ENCODE measurements around the gene YY1AP1. TPM values are rescaled to one million over a fixed set of nuclear protein-coding genes. Genes with fewer than 3 reads are reported as not detected.
A peak's percentile ranks its signal among the peaks of the same experiment; 100 is the strongest.
"Not testable (repeated sequence)": the region's sequence is repeated elsewhere in the genome, so short reads cannot be mapped to it uniquely, and the experiment has no call there.

The YY1AP1 gene
- total RNA-seq, 1 experiment from 2014 or later, result 88.5 TPM

DNA sequence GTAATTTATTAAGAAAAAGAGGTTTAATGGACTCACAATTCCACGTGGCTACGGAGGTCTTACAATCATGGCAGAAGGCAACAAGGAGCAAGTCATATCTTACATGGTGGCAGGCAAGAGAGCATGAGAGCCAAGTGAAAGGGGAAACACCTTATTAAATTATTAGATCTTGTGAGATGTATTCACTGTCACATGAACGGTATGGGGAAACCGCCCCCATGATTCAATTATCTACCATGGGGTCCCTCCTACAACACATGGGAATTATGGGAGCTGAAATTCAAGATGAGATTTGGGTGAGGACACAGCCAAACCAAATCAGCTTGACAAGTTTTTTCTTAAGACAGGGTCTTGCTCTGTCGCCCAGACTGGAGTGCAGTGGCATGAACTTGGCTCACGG is 14.6 kb upstream of the YY1AP1 start:
- DNase-seq (ENCODE audit: unreplicated experiment), result no peak
- ChIA-PET CTCF (no interaction called here), POLR2A (no interaction called here)
- BruUV-seq (replicated peaks), result no TSS peak
- Mint-ChIP-seq H3K36me3 (ENCODE audit: insufficient read depth, unreplicated experiment) (peaks cover 19% of the 10 kb centered on the region), H3K27ac (ENCODE audit: low read depth, unreplicated experiment) (no peak overlapping the region), H3K4me3 (ENCODE audit: unreplicated experiment) (no peak overlapping the region), H3K27me3 (ENCODE audit: insufficient read depth, unreplicated experiment) (no peaks in the 10 kb centered on the region), H3K4me1 (ENCODE audit: insufficient read depth, unreplicated experiment) (peaks cover 26% of the 10 kb centered on the region), H3K9me3 (ENCODE audit: unreplicated experiment) (peaks cover 5% of the 10 kb centered on the region)
- TF ChIP-seq, protein P1, sequence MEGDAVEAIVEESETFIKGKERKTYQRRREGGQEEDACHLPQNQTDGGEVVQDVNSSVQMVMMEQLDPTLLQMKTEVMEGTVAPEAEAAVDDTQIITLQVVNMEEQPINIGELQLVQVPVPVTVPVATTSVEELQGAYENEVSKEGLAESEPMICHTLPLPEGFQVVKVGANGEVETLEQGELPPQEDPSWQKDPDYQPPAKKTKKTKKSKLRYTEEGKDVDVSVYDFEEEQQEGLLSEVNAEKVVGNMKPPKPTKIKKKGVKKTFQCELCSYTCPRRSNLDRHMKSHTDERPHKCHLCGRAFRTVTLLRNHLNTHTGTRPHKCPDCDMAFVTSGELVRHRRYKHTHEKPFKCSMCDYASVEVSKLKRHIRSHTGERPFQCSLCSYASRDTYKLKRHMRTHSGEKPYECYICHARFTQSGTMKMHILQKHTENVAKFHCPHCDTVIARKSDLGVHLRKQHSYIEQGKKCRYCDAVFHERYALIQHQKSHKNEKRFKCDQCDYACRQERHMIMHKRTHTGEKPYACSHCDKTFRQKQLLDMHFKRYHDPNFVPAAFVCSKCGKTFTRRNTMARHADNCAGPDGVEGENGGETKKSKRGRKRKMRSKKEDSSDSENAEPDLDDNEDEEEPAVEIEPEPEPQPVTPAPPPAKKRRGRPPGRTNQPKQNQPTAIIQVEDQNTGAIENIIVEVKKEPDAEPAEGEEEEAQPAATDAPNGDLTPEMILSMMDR (IDR thresholded peaks at IDR 0.05; ENCODE audit: unreplicated experiment), result no peak
- intact Hi-C loops (cut with micrococcal nuclease), result no loop called here

DNA sequence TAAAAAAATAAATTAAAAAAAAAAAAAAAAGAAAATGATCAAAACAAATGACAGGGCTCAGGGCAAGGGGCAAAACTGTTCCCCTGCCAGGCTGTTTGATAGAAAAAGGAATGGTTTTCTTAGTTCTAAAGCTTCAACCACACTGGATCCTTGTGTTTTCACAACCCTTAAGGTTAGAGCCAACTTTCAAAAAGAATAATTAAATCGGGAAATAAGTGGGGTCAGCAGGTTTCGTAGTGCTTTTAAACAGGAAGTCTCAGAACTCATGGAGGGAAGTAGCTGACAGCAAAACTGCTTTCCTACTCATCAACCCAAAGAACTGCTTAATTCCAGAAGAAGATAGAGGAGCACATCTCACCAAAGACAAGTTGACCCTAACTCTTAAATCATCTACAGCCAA is 13.1 kb upstream of the YY1AP1 start:
- BruUV-seq (replicated peaks); H3K27ac Mint-ChIP-seq (ENCODE audit: low read depth, unreplicated experiment); H3K9me3 Mint-ChIP-seq (ENCODE audit: unreplicated experiment); POLR2A ChIA-PET; intact Hi-C loops (cut with micrococcal nuclease); H3K27me3 Mint-ChIP-seq (ENCODE audit: insufficient read depth, unreplicated experiment); DNase-seq (ENCODE audit: unreplicated experiment); CTCF ChIA-PET; H3K4me3 Mint-ChIP-seq (ENCODE audit: unreplicated experiment): not testable (repeated sequence)
- peaks cover 11% of the 10 kb centered on the region for H3K36me3 Mint-ChIP-seq (ENCODE audit: insufficient read depth, unreplicated experiment)
- peaks cover 37% of the 10 kb centered on the region for H3K4me1 Mint-ChIP-seq (ENCODE audit: insufficient read depth, unreplicated experiment)

DNA sequence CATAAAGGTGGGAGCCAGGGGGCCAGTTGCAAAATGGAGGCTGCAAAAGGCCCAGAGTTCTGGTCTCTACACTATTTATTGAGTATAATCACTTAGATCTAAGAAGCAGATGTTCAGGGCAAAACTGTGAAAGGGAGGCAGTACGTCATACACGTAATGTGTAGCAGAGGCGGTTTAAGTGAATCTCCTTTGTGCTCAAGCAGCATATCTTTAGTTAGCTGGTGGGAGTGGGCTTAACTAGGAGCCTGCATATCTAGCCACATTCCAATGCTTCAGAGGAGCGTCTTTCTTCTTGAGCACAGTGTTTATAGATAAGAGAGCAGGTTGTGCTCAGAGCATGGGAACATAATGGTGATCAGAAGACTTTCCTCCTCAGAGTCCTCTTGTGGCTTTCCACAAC is 10.5 kb upstream of the YY1AP1 start:
- BruUV-seq (replicated peaks); H3K27ac Mint-ChIP-seq (ENCODE audit: low read depth, unreplicated experiment); intact Hi-C loops (cut with micrococcal nuclease); DNase-seq (ENCODE audit: unreplicated experiment); H3K9me3 Mint-ChIP-seq (ENCODE audit: unreplicated experiment); POLR2A ChIA-PET; H3K27me3 Mint-ChIP-seq (ENCODE audit: insufficient read depth, unreplicated experiment); H3K4me3 Mint-ChIP-seq (ENCODE audit: unreplicated experiment); CTCF ChIA-PET: not testable (repeated sequence)
- Mint-ChIP-seq H3K36me3 (ENCODE audit: insufficient read depth, unreplicated experiment) (peaks cover 10% of the 10 kb centered on the region), H3K4me1 (ENCODE audit: insufficient read depth, unreplicated experiment) (peaks cover 50% of the 10 kb centered on the region)

DNA sequence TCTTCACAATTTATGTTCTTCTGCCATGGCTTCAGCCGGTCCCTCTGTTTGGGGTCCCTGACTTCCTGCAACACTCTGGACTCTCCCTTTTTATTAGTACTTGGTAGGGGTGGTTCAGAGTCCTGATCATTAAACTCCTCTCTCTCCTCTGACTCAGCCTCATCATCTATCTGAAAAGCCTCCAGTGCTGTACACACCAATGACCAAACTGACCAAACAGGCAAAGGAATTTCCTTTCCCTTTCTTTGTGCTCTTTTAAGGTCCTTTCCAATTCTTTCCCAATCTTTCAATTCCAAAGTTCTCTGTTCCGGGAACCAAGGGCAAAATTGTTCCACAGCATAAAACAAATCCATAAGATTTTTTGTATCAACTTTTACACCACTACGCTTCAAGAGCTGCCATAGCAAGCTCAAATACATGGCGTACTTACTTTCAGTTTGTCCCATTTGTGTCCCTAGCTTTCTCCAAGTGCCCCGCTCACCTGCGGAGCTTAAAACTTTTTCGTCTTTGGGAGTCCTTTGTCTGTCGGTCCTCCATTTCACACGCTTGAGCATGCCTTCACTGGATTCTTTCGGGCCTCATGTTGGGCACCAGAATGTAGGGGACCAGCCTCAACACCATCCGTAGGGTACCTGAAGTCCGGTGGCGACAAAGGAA is 9.9 kb upstream of the YY1AP1 start:
- Mint-ChIP-seq H3K36me3 (ENCODE audit: insufficient read depth, unreplicated experiment) (peaks cover 15% of the 10 kb centered on the region), H3K9me3 (ENCODE audit: unreplicated experiment) (no peaks in the 10 kb centered on the region), H3K4me3 (ENCODE audit: unreplicated experiment) (no peak overlapping the region), H3K27ac (ENCODE audit: low read depth, unreplicated experiment) (peak overlapping the region; percentile 24), H3K27me3 (ENCODE audit: insufficient read depth, unreplicated experiment) (no peaks in the 10 kb centered on the region), H3K4me1 (ENCODE audit: insufficient read depth, unreplicated experiment) (peaks cover 46% of the 10 kb centered on the region)
- intact Hi-C loops (cut with micrococcal nuclease), result no loop called here
- TF ChIP-seq, protein P1 (IDR thresholded peaks at IDR 0.05; ENCODE audit: unreplicated experiment), result no peak
- POLR2A ChIA-PET, result no interaction called here
- DNase-seq (ENCODE audit: unreplicated experiment), result no peak
- CTCF ChIA-PET, result no interaction called here
- no TSS peak for BruUV-seq (replicated peaks)

DNA sequence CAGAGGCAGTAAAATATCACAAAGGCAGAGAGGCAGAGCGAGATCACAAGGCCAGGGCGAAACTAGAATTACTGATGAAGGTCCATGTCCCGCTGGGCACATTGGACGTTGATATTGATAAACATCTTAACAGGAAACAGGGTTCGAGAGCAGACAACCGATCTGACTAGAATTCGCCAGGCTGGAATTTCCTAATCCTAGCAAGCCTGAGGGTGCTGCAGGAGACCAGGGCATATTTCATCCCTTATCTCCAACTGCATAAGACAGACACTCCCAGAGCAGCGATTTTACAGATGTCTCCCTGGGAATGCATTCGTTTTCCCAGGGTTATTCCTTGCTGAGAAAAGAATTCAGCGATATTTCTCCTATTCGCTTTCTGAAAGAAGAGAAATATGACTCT is 9.0 kb upstream of the YY1AP1 start:
- Mint-ChIP-seq H3K36me3 (ENCODE audit: insufficient read depth, unreplicated experiment) (peaks cover 24% of the 10 kb centered on the region), H3K4me1 (ENCODE audit: insufficient read depth, unreplicated experiment) (peaks cover 42% of the 10 kb centered on the region), H3K27ac (ENCODE audit: low read depth, unreplicated experiment) (peak overlapping the region; percentile 24)
- BruUV-seq (replicated peaks); H3K4me3 Mint-ChIP-seq (ENCODE audit: unreplicated experiment); intact Hi-C loops (cut with micrococcal nuclease); H3K9me3 Mint-ChIP-seq (ENCODE audit: unreplicated experiment); CTCF ChIA-PET; DNase-seq (ENCODE audit: unreplicated experiment); H3K27me3 Mint-ChIP-seq (ENCODE audit: insufficient read depth, unreplicated experiment): not testable (repeated sequence)
- POLR2A ChIA-PET, result interaction anchor here (0.9 kb wide), 1 partner anchor 8 kb away, joined by 5 read pairs; no protein-coding TSS in a partner anchor
